Measurements from ENCODE around the gene CLIC3. TPM values are rescaled to one million over a fixed set of nuclear protein-coding genes. Genes with fewer than 3 reads are reported as not detected.

CLIC3 gene
- total RNA-seq, 1 donor, result 2.5 TPM

GRCh38 chr9:136970361-136970760 lies 26.0 kb downstream of the CLIC3 start:
- Histone ChIP-seq H2AFZ (ENCODE audit: low read length) (no peak overlapping the region), H3K4me3 (ENCODE audit: insufficient read depth, low read length) (no peak overlapping the region), H4K20me1 (ENCODE audit: insufficient read depth, low read length) (no peaks in the 10 kb centered on the region), H3K27ac (ENCODE audit: low read depth, low read length) (no peak overlapping the region), H3K4me1 (ENCODE audit: insufficient read depth, low read length) (no peaks in the 10 kb centered on the region), H3K79me2 (ENCODE audit: insufficient read depth, low read length) (no peaks in the 10 kb centered on the region), H3K4me2 (ENCODE audit: insufficient read depth, low read length) (no peak overlapping the region), H3K27me3 (ENCODE audit: insufficient read depth, low read length) (peaks cover 2% of the 10 kb centered on the region), H3K9me3 (ENCODE audit: low read depth, low read length) (no peaks in the 10 kb centered on the region), H3K36me3 (ENCODE audit: insufficient read depth, low read length) (no peaks in the 10 kb centered on the region)
- no peak for TF ChIP-seq CTCF (IDR thresholded peaks at IDR 0.05; ENCODE audit: extremely low read depth, low read depth, low read length)
- DNase-seq (ENCODE audit: insufficient read length, low spot score, missing footprints), result no peak

DNA sequence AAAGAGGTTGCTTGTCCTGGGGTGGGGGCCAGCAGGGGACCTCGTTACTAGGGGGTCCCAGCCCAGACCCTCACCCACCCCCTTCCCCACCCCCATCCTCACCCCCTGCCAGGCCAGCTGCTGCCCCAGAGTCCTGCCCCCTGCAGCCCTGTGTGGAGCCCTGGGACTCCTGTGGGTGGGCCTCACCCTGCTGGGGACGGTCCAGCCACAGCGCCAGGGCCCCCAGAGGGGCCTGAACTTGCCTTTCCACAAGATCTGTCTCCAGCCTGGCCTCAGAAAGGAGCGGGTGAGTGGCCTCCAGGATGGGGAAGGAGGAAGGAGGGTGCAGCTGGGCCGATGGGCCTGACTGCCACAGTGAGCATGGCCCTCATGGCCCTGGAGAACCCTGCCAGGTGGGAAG lies 26.6 kb downstream of the CLIC3 start:
- H3K79me2 ChIP-seq (ENCODE audit: insufficient read depth, low read length), result no peaks in the 10 kb centered on the region
- H3K9me3 ChIP-seq (ENCODE audit: low read depth, low read length), result no peaks in the 10 kb centered on the region
- no peaks in the 10 kb centered on the region for H4K20me1 ChIP-seq (ENCODE audit: insufficient read depth, low read length)
- H3K27me3 ChIP-seq (ENCODE audit: insufficient read depth, low read length), result peaks cover 2% of the 10 kb centered on the region
- no peaks in the 10 kb centered on the region for H3K36me3 ChIP-seq (ENCODE audit: insufficient read depth, low read length)
- no peak for TF ChIP-seq CTCF (IDR thresholded peaks at IDR 0.05; ENCODE audit: extremely low read depth, low read depth, low read length)
- H3K27ac ChIP-seq (ENCODE audit: low read depth, low read length), result no peak overlapping the region
- H2AFZ ChIP-seq (ENCODE audit: low read length), result no peak overlapping the region
- no peak overlapping the region for H3K4me3 ChIP-seq (ENCODE audit: insufficient read depth, low read length)
- no peak overlapping the region for H3K4me2 ChIP-seq (ENCODE audit: insufficient read depth, low read length)
- no peaks in the 10 kb centered on the region for H3K4me1 ChIP-seq (ENCODE audit: insufficient read depth, low read length)
- no peak for DNase-seq (ENCODE audit: insufficient read length, low spot score, missing footprints)

DNA sequence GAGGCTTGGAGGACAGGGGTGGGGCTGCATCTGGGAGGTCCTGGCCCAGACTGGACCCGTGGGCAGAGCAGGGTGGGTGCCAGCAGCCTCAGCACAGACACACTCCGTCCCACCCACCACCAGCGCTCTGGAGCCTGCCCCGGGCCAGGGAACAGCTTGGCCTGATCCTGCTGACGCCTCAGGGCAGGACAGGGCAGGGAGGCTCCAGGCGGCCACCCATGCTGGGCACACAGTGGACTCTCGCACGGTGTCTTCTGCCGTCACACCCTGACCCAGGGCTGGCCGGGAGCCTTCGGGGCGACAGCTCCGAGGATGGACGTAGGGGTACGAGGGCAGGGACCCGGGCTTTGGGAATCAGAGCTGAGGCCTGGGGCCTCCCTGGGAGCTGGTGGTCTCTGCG lies 27.2 kb downstream of the CLIC3 start:
- no peaks in the 10 kb centered on the region for H3K9me3 ChIP-seq (ENCODE audit: low read depth, low read length)
- no peak for DNase-seq (ENCODE audit: insufficient read length, low spot score, missing footprints)
- no peaks in the 10 kb centered on the region for H3K36me3 ChIP-seq (ENCODE audit: insufficient read depth, low read length)
- H3K79me2 ChIP-seq (ENCODE audit: insufficient read depth, low read length), result no peaks in the 10 kb centered on the region
- no peak overlapping the region for H3K4me2 ChIP-seq (ENCODE audit: insufficient read depth, low read length)
- H3K4me1 ChIP-seq (ENCODE audit: insufficient read depth, low read length), result no peaks in the 10 kb centered on the region
- H3K4me3 ChIP-seq (ENCODE audit: insufficient read depth, low read length), result no peak overlapping the region
- H3K27me3 ChIP-seq (ENCODE audit: insufficient read depth, low read length), result peaks cover 2% of the 10 kb centered on the region
- H4K20me1 ChIP-seq (ENCODE audit: insufficient read depth, low read length), result no peaks in the 10 kb centered on the region
- no peak overlapping the region for H3K27ac ChIP-seq (ENCODE audit: low read depth, low read length)
- no peak for TF ChIP-seq CTCF (IDR thresholded peaks at IDR 0.05; ENCODE audit: extremely low read depth, low read depth, low read length)
- H2AFZ ChIP-seq (ENCODE audit: low read length), result no peak overlapping the region

DNA sequence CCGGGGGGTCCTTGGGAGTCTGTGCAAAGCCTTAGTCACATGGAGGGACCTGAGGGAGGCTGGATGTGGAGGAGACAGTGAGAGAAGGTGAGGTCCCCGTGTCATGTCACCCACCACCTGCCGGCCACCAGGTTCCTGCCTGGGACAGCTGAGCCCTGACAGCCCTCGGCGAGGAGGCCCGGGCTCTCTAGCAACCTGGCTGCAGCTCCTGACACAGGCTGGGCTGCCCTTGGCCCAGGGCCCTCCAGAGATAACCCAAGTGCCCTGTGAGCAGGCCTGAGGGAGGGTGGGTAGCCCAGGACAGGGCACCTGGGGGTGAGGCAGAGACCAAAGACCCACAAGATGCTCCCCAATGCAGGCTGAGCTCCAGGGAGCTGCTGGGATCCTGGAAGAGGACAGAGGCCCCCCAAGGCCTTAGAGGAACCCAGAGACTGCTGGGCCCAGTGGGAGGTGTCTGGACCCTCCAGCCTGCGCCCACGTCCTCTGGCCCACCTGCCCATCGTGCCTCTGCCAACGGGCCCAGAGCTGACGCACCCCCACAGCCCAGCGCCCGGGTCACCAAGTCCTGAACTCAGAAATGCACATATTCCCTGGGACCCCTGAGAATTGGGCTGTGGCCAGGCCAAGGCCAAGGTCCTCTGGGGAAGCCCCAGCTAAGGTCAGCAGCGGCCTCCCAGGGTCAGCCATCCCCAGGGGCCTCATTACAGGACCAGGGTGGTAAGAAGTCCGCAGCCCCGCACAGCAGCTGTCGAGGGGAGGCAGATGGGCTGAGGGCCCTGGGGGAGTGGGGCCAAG lies 27.8 kb downstream of the CLIC3 start:
- H3K36me3 ChIP-seq (ENCODE audit: insufficient read depth, low read length), result no peaks in the 10 kb centered on the region
- H3K4me3 ChIP-seq (ENCODE audit: insufficient read depth, low read length), result no peak overlapping the region
- DNase-seq (ENCODE audit: insufficient read length, low spot score, missing footprints), result no peak
- H2AFZ ChIP-seq (ENCODE audit: low read length), result no peak overlapping the region
- H3K27ac ChIP-seq (ENCODE audit: low read depth, low read length), result no peak overlapping the region
- peaks cover 2% of the 10 kb centered on the region for H3K27me3 ChIP-seq (ENCODE audit: insufficient read depth, low read length)
- no peaks in the 10 kb centered on the region for H4K20me1 ChIP-seq (ENCODE audit: insufficient read depth, low read length)
- no peaks in the 10 kb centered on the region for H3K79me2 ChIP-seq (ENCODE audit: insufficient read depth, low read length)
- no peak overlapping the region for H3K4me2 ChIP-seq (ENCODE audit: insufficient read depth, low read length)
- no peaks in the 10 kb centered on the region for H3K9me3 ChIP-seq (ENCODE audit: low read depth, low read length)
- H3K4me1 ChIP-seq (ENCODE audit: insufficient read depth, low read length), result no peaks in the 10 kb centered on the region
- TF ChIP-seq CTCF (IDR thresholded peaks at IDR 0.05; ENCODE audit: extremely low read depth, low read depth, low read length), result no peak
